HG02571 (cell line): ENCODE data around the gene DCAF8.

Source experiments
- ATAC-seq: cut with Tn5 transposase; IDR thresholded peaks from one replicate; pipeline ENCODE4 v1.9.1; 2021; ENCODE audit warnings: mild to moderate bottlenecking, moderate library complexity; ENCODE audit not compliant: unreplicated experiment

The DCAF8 gene

DNA sequence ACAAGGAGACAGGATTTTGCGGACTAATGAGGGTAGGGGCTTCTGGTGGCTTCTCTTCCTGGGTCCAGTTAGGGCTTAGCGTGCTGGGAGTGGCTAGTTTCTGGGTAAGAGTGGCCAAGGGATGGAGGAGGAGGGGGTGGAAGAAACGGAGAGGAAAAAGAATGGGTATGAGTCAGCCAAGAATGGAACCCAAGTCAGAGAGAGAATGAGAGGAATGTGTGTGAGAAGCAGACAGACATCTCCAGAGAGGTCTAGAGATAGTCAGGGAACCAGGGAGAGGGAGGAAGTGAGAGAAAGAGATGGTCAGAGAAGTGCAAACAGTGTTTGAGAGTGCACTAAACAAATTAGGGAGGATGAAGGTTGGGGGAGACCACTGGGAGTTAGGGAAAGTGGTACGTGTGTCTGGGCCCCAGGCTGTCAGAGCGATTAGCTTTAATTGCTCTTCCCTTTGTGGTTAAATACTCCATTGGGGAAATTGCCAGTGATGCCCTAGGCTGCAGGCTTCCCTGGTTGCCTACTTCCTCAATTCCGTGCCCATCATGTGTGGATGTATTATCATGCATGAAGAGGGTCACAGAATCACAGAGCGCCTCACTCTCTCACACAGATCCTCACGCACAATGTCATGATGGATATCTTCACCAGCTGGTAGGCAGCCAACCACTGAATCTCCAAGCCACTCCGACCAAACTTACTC lies 55.8 kb downstream of the DCAF8 start:
- no peak for ATAC-seq

GRCh38 chr1:160206036-160206389 lies 56.3 kb downstream of the DCAF8 start:
- ATAC-seq, result no peak

GRCh38 chr1:160205242-160206035 lies 56.9 kb downstream of the DCAF8 start, which contains the start of gene PEA15:
Gene PEA15 (plus strand): TSS chr1:160205384. CDS start chr1:160211545, 6,161 bp downstream.
- peak; percentile 41 for ATAC-seq

- peak; percentile 71 for ATAC-seq
These were observed 57.7 kb downstream of the DCAF8 start for GRCh38 chr1:160204526-160205241.

DNA sequence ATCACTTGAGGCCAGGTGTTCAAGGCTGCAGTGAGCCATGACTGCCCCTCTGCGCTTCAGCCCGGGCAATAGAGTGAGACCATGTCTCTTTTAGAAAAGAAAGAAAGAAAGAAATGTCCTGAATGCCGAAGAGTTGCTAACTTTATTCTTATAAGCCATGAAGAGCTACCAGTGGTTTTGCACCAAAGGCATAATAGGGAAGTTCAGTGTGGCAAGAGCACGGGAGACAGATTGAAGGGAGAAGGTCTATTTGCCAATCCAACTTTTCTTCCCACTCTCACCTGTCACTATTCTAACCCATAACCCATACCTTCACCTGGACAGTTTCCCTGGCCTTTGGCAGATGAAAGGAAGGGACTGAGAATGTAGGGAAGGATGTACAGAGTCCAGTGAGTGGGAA lies 61.6 kb downstream of the DCAF8 start:
- no peak for ATAC-seq

DNA sequence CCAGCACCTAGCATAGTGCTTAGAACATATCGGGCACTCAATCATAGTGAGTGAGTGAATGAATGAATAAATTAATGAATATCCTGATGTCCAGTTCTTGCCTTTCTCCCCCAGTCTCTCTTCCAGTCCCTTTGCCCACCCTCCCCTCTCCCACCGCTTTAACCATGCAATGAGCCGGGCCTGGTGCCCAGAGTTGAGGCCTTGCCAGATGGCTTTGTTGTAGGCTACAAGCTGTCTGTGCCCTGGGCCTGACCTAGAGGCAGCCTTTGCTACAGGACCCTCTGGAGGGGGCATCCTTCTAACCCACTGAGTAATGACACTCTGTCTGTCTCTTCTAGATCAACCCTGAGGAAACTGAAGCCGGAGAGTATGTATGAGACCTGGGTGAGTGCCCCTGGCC lies 65.1 kb downstream of the DCAF8 start:
- ATAC-seq, result no peak

GRCh38 chr1:160196143-160196542 lies 66.2 kb downstream of the DCAF8 start:
- no peak for ATAC-seq

DNA sequence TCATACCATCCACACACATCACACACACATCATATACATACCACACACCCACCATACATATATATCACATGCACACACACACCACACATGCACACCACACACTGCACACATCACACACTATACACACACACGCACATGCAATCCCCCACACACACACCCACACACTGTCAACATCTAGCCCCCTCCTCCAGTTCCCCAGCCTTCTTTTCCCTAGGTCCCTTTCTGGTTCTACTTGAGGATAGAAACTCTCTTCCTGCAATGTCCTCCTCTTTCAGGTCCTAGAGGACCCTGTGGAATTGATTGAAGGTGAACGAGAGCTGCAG lies 67.7 kb downstream of the DCAF8 start:
- no peak for ATAC-seq

- no peak for ATAC-seq
These were observed 68.3 kb downstream of the DCAF8 start for GRCh38 chr1:160193832-160194736.

DNA sequence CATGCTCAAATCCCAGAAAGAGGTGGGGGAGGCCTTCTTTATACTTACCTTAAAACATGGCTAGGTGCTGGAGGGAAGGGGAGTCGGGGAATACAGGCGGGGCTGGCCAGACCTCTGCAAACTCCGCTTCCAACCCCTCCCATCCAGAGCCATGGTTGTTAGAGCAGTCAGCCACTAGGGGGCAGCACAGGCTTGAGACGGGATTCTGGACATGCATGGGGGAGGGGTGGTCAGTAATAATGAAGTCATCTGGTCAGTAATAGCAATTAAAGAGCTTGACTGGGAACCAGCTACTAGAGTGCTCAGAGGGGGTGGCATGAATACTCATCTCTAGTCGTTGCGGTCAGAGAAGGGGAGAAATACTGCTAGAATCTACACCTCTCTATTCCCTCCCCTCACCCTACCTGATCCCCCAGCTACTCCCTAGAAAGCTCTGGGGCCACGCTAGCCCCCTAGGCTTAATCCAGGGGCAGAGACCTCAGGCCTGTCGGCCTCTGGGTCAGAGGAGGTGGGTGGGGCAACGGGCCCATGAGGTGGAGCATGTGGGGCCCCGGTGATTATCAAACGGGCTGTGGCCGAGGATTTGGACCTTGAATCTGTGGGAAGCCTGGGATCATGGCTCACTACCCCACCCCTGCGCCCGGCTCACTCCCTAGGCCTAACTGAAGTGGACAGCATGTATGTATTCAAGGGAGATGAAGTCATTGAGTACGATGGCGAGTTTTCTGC lies 69.1 kb downstream of the DCAF8 start:
- ATAC-seq, result no peak

DNA sequence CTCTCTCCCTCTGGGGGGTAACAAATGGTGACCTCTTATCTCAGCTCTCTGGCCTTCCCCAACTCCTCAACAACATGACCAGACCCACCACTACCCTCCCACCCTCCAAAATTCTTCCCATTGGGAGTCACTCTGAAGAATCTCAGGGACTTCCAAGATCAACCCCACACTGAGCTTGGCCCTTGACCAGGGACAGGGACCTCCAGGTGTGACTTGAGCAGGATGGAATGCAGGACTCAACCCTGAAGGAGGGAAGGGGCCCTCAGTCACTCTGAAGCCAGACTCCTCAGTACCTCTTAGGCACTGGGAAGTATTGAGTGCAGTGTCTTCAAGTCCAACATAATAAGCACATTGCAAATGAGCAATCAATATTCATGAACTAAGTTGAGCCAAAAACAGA lies 70.1 kb downstream of the DCAF8 start:
- ATAC-seq, result no peak

GRCh38 chr1:160191756-160192155 lies 70.6 kb downstream of the DCAF8 start:
- ATAC-seq, result no peak

DNA sequence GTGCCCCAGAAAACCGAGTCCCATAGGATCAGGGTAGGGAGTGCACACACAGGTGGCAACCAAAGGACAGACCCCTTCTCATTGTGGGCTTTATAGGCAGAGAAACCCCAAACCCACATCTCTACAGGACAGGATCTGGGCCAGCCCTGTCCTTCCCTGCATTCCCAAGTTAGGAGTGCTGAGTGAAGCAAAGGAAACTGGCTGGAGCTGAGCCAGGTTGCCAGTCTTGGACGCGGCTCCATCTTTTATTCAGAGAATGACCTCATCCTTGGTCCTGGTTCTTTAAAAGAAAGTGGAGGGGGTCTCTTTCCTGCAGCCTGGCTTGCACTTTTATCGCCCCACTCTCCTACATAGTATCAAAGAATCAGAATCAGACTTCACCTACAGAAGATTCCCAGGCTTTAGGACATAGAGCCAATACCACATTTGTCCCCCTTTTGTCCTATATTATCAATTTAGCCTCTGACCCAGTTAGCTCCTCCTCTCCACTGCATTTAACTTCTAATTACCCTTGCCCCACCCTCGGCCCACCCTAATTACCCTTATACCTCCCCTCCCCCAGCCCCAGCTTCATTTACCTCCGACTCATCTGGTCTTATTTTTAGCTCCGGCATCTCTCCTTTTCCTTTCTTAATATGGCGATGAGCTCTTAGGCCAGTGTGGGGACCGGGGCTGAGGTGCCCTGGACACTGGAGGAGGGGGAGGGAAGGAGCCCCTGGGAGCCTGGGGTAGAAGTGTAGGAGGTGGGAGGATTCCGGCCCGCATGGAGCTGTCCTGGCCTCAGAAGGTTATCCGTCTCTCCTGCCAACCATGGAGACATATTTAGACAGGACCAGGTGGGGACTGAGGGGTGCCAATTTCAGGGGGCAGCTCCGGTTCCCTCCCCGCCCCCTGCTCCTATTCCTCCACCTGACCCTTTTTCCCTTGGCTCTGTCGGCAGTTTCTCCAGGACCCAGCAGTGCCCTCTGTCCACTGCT lies 72.4 kb downstream of the DCAF8 start, which contains the start of gene CASQ1:
TSS of gene CASQ1 (plus strand) at position 927 of the 977 bp plus-strand sequence. CDS start 177 bp downstream, outside the sequence.
- no peak for ATAC-seq

DNA sequence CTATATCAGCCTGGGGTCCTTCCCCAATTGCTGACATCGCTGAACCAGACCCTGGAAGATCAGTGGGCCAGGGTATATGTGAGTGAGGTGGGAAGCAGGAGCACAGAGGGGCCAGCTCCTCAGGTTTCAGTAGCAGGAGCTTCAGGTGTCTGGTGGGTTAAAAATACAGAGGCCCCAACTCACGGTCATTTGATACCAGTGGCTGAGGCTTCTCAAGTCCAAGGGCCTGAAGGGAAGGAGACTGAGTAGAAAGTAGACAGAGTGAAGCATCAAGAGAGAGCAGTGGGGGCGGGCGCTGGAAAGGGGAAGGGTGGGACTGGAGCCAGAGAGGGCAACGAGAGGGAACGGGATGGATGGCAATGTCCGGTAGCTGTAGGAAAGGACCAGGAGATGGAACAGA lies 74.0 kb downstream of the DCAF8 start:
- no peak for ATAC-seq

- no peak for ATAC-seq
These were observed 74.9 kb downstream of the DCAF8 start for GRCh38 chr1:160187407-160187806.

- ATAC-seq, result no peak
These were observed 75.6 kb downstream of the DCAF8 start for GRCh38 chr1:160186729-160187128.

- ATAC-seq, result no peak
These were observed 76.1 kb downstream of the DCAF8 start for GRCh38 chr1:160186246-160186645.

DNA sequence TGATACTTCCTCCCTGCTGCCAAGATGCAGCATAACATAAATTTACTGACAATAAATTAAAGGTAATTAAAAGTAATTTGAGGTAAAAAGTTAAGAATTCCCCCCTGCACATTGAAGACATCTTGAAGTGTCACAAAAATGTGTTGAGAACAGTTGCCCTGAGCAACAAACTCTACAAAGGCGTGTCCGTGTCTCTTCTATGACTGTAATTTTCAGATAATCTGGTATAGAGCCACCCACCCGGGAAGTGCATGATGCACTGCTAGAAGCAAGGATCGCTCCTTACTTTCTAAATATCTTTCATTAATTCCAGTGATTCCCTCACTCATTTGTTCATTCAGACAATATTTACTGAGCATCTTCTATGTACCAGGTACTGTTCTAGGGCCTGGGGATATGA lies 83.0 kb downstream of the DCAF8 start:
- ATAC-seq, result no peak

GRCh38 chr1:160178731-160179130 lies 83.6 kb downstream of the DCAF8 start:
- ATAC-seq, result no peak
